Ascending aorta (tissue), 2 donors: ENCODE data around the gene BOC. TPM values are rescaled to one million over a fixed set of nuclear protein-coding genes. Genes with fewer than 3 reads are reported as not detected.
A peak's percentile ranks its signal among the peaks of the same experiment; 100 is the strongest.

Source experiments
- DNase-seq, 2 donors: peaks; one replicate each; pipeline ENCODE4 v3.0.0-alpha.2; 2019; ENCODE audit warnings: low spot score in 2 of 2
- H3K27ac ChIP-seq, 2 donors: fragments of 200-600 bp; sonication (generic); one replicate each; pipeline ENCODE4 v1.5.1; 2016 to 2017; ENCODE audit warnings: mild to moderate bottlenecking in 1 of 2
- H3K27me3 ChIP-seq: fragments of 200-600 bp; sonication (generic); one replicate; pipeline ENCODE4 v1.5.1; 2017
- H3K36me3 ChIP-seq, 2 donors: fragments of 200-600 bp; sonication (generic); one replicate each; pipeline ENCODE4 v1.5.1; 2016
- H3K4me1 ChIP-seq, 2 donors: fragments of 200-600 bp; sonication (generic); one replicate each; pipeline ENCODE4 v1.5.1; 2016 to 2017; ENCODE audit warnings: mild to moderate bottlenecking in 1 of 2
- H3K4me3 ChIP-seq, 2 donors: fragments of 200-600 bp; sonication (generic); one replicate each; pipeline ENCODE4 v1.5.1; 2016 to 2017; ENCODE audit warnings: mild to moderate bottlenecking in 1 of 2
- H3K9me3 ChIP-seq, 2 donors: fragments of 200-600 bp; sonication (generic); one replicate each; pipeline ENCODE4 v1.5.1; 2016
- CTCF ChIP-seq, 3 experiments: fragments of 200-600 bp in 2 of 3; fragments of 450-650 bp in 1 of 3; sonication (generic) in 2 of 3; IDR thresholded peaks; one replicate each; pipeline ENCODE4 v1.5.1; 2016 to 2019; ENCODE audit warnings: antibody characterized with exemption in 3 of 3, mild to moderate bottlenecking in 1 of 3, moderate library complexity in 1 of 3
- intact Hi-C: fragments of 100-400 bp; cut with DNase I; formaldehyde crosslinking; loops from one replicate; pipeline ENCODE4 v1.15.1; 2023
- total RNA-seq: library from RNA; depleted of rRNA; stranded (reverse); fragments of >200 nt; gene quantifications from one replicate; pipeline ENCODE4 v1.1.0, GENCODE V29; 2016

Gene BOC
- total RNA-seq, 1 donor from 2014 or later = 31.3 TPM

- no peak for DNase-seq
- Histone ChIP-seq H3K27me3 (no peaks in the 10 kb centered on the region), H3K4me3 (no peak overlapping the region), H3K36me3 (peaks cover 0 to 4% of the 10 kb centered on the region in 2 donors), H3K27ac (no peak overlapping the region), H3K4me1 (peaks cover 0 to 2% of the 10 kb centered on the region in 2 donors), H3K9me3 (no peaks in the 10 kb centered on the region)
- intact Hi-C loops = no loop called here
- TF ChIP-seq CTCF (IDR thresholded peaks at IDR 0.05) = no peak
Observed at GRCh38 chr3:113226491-113226890, 15.1 kb downstream of the BOC start.

GRCh38 chr3:113227146-113227545, 15.8 kb downstream of the BOC start:
- H3K9me3 ChIP-seq = no peaks in the 10 kb centered on the region
- H3K4me3 ChIP-seq = no peak overlapping the region
- no peak for DNase-seq
- intact Hi-C loops = no loop called here
- no peak for TF ChIP-seq CTCF (IDR thresholded peaks at IDR 0.05)
- H3K27ac ChIP-seq = no peak overlapping the region
- H3K4me1 ChIP-seq = peaks cover 0 to 9% of the 10 kb centered on the region in 2 donors
- H3K36me3 ChIP-seq = peaks cover 0 to 4% of the 10 kb centered on the region in 2 donors
- no peaks in the 10 kb centered on the region for H3K27me3 ChIP-seq

GRCh38 chr3:113228498-113229286, 17.3 kb downstream of the BOC start:
- no peak for DNase-seq
- Histone ChIP-seq H3K27me3 (no peaks in the 10 kb centered on the region), H3K4me3 (no peak overlapping the region), H3K36me3 (peaks cover 0 to 2% of the 10 kb centered on the region in 2 donors), H3K9me3 (no peaks in the 10 kb centered on the region), H3K27ac (no peak overlapping the region), H3K4me1 (peaks cover 0 to 9% of the 10 kb centered on the region in 2 donors)
- no peak for TF ChIP-seq CTCF (IDR thresholded peaks at IDR 0.05)
- intact Hi-C loops = no loop called here

- DNase-seq = no peak
- Histone ChIP-seq H3K4me3 (no peak overlapping the region), H3K9me3 (no peaks in the 10 kb centered on the region), H3K4me1 (peaks cover 0 to 9% of the 10 kb centered on the region in 2 donors), H3K36me3 (no peaks in the 10 kb centered on the region), H3K27me3 (no peaks in the 10 kb centered on the region), H3K27ac (peak overlapping the region in 1 of 2 donors; percentile 24)
- intact Hi-C loops = no loop called here
- no peak for TF ChIP-seq CTCF (IDR thresholded peaks at IDR 0.05)
Observed at GRCh38 chr3:113231391-113231790, 20.0 kb downstream of the BOC start.

- no peaks in the 10 kb centered on the region for H3K27me3 ChIP-seq
- no peak overlapping the region for H3K4me3 ChIP-seq
- no peaks in the 10 kb centered on the region for H3K36me3 ChIP-seq
- no peak for TF ChIP-seq CTCF (IDR thresholded peaks at IDR 0.05)
- no peaks in the 10 kb centered on the region for H3K9me3 ChIP-seq
- H3K4me1 ChIP-seq = peaks cover 0 to 9% of the 10 kb centered on the region in 2 donors
- no peak overlapping the region for H3K27ac ChIP-seq
- intact Hi-C loops = no loop called here
- no peak for DNase-seq
Observed at GRCh38 chr3:113231827-113232253, 20.5 kb downstream of the BOC start.
